Gastrocnemius medialis (tissue), 4 donors: ENCODE results near the gene RIMOC1.

Experiments used
- CTCF ChIP-seq, 5 experiments: fragments of 450-650 bp in 3 of 5; fragments of 200-600 bp in 2 of 5; sonication (generic) in 2 of 5; IDR thresholded peaks in 4 of 5; conservative IDR thresholded peaks in 1 of 5; 1 replicate in 4 of 5; 2 replicates in 1 of 5; pipeline ENCODE4 v1.5.1; 2016 to 2019; ENCODE audit warnings: antibody characterized with exemption in 5 of 5, mild to moderate bottlenecking in 3 of 5, moderate library complexity in 3 of 5
- POLR2A ChIP-seq, 2 donors: fragments of 450-650 bp; IDR thresholded peaks; one replicate each; pipeline ENCODE4 v1.6.1; 2017; ENCODE audit warnings: antibody characterized with exemption in 2 of 2, mild to moderate bottlenecking in 2 of 2, moderate library complexity in 2 of 2

GRCh38 chr5:41876678-41877077, 27.5 kb upstream of the RIMOC1 start:
- TF ChIP-seq CTCF (IDR thresholded peaks at IDR 0.05 in 4 of 5, conservative IDR thresholded peaks at IDR 0.05 in 1 of 5) (no peak), POLR2A (IDR thresholded peaks at IDR 0.05) (no peak)
